NCI-H446 treated with DMSO at 0.1 percent for 48 hours (cell line): ENCODE measurements around the gene TCERG1L.

Experiments
- DNase-seq: peaks from one replicate; lab custom pipeline; 2025; lab: John Stamatoyannopoulos, UW

Gene TCERG1L

DNA sequence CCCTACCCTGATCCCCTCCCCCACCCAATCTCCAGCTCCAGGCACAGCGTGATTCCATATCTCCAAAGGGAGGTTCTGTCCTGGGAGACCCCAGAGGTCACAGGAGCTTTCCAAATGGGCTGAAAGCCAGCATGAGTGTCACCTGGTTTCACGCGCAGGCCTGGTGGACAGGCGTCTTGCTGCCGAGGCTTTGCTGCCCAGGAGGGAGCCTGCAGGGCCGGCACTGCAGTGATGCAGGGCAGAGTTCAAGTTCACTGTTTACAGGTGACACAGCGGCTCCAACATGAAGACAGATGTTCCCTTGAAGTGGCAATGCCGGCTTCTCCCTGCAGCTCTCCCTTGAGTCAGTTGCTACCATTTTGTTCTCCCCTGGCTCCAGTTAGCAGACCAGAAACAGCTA is 104.3 kb downstream of the TCERG1L start:
- DNase-seq: no peak

DNA sequence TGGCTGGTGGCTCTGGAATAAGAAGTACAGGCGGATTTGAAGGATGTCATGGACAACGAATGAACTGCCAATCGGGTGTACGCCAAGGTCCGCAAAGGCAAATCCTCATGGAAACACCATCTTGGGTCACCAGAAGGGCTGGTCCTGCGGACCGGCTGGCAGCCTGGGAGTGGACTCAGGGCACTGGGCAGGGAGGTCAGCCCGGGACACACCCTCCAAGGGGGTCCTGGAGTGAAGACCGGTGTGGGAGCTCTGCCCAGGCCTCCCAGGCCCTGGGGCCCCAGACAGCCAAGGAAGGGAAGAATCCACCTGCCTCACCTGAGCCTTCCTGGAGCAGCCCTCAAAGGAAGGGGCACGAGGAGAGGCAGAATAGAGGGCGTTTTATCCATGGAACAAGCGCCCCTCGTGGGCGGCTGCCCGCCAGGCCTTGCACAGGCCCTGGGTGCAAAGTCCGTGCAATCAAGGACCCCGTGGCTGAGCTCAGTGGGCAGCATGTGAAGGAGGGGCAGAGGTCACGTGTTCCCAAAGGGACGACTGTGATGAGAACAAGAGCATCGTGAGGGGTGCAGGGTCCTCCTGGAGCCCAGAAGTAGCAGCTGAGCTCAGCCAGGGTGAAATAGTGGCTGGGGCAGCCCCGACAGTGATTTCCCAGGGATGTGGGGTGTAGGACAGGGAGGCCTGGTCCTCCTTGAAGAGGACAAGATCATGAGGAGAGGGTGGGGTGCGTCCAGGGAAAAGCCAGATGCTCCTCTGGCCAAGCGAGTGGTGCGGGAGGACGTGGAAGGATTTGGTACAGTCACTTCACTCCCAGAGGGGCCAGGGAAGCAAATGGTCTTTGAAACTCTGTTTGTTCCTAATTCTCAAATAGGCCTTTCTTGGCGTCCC is 105.2 kb downstream of the TCERG1L start:
- no peak for DNase-seq

DNA sequence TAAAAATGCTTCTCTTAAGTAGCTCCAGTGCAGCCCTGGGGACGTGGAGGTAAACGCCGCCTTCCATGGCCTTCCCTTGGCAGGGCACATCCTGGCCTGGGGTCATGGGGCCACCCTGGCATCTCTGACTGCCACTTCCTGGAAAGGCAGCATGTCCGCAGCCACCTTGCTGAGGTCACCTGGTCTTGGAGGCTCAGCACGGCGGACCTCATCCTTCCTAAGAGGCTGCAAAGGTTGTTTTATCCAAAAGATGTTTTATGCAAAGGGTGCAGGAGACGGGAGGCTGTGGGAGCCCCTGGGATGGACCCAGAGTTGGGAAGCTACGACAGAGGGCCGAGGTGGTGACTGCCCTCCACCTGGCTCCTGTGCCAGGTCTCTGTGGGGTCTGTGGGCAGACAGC is 106.0 kb downstream of the TCERG1L start:
- DNase-seq: no peak

DNA sequence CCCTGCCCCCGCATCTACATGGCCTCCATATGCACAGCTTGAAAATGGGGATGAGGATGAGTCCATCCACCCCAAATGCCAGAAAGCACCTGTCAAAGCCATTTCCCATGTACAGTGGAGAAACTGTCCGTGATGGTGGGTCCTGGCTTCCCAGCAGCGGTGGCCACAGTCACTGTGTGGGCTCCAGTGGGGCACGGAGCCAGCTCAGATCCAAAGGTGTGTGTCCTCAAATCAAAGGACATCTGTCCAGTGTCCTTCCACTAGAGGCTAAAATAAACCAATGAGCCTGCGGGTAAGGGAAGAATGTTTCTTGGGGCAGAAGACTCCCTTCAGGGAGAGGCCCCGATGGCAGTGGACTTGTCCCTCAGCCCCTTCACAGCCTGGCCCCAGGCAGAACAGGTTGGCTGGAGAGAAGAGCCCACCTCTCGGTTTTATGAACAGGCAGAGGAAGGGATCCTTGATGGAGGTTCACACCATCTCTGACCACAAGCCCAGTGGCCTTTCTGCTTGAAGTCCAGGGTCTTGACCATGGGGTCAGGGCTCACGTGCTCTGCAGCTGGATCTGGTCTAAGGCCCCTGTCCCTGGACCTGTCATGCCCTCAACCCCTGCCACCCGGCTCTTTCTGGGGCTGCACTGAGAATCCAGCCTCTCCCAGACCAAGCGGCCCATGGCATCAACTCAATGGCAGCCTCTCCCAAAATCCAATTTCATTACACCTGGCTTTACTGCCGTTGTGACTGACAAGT is 106.9 kb downstream of the TCERG1L start:
- no peak for DNase-seq

DNA sequence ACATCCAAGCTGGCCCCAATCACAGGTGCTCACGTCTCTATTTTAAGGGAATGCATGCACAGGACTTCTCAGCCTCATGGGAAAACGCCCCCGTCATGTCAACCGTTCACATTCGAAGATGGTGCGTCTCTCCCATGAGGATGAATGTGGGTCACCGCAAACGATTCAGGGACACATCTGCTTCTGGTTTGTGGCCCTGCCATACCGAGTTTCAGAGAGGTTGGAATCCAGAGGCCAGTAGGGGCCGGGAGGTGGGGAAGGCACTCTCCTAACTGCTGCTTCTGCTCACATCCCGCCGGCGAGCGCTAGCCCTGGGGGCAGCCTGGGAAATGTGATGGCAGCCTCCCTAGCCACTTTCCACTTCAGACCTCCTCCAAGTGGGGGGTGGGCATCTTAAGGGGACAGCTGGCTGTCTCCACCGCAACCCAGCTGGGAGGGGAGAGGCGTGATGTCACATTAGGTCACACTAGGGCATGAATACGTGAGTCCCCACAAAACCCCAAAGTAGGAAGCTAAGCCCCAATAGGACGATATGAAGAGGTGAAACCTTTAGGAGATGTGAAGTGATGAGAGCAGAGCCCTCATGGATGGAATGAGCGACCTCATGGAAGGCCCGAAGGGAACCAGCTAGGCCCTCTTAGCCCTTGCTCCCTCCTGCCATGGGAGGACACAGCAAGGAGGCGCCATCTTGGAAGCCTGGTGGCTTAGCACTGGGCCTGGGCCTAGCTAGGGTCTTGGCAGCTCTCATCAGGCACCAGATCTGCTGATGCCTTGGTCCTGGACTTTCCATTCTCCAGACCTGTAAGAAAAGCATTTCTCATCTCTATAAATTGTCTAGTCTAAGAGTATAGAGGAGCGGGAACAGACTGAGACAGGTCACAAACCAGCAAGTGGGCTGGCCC is 107.8 kb downstream of the TCERG1L start:
- DNase-seq: no peak

DNA sequence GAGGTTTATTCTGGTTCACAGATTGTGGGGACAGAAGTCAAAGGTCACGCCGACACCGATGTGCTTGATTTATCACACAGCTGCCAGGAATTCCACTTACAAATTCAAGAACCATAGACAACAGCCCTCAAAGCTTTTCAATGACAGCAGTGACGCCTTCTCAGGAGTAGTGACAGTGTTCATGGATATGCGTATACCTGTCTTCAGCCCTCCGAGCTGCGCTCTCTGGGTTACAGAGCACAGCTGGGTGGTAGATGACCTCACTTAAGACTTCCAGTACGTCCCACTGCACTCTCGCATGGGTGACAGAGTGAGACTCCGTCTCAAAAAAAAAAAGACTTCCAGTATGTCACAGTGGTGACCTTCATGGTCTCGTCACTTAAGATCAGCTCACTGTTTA is 108.5 kb downstream of the TCERG1L start:
- no peak for DNase-seq

DNA sequence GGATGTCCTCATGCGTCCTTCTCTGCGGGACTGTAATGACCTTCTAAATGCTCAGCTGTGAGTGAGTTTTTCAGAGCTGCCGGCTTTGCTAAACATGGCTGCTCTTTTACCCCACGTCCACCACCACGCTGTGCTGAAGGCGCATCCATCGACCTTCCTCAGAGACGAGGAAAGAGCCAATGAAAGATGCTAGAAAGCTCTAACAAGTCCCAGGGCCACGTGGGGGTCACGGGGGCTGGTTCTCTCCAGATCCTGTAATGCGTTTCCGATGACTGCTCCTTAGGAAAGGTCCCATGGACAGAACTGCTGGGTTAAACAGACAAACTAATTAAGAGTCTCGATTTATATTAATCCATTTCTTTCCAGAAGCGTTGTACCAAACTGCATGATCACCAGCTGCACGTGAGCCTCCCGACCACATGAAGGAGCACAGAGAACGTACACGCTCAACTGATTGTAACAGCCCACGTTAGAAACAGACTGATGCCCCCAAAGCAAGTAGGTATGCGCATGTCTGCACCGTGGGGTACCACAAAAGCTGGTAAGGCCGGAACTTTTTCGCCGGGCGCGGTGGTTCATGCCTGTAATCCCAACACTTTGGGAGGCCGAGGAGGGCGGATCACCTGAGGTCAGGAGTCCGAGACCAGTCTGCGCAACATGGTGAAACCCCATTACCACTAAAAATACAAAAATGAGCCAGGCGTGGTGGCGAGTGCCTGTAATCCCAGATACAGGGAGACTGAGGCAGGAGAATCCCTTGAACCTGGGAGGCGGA is 109.6 kb downstream of the TCERG1L start:
- DNase-seq: no peak

DNA sequence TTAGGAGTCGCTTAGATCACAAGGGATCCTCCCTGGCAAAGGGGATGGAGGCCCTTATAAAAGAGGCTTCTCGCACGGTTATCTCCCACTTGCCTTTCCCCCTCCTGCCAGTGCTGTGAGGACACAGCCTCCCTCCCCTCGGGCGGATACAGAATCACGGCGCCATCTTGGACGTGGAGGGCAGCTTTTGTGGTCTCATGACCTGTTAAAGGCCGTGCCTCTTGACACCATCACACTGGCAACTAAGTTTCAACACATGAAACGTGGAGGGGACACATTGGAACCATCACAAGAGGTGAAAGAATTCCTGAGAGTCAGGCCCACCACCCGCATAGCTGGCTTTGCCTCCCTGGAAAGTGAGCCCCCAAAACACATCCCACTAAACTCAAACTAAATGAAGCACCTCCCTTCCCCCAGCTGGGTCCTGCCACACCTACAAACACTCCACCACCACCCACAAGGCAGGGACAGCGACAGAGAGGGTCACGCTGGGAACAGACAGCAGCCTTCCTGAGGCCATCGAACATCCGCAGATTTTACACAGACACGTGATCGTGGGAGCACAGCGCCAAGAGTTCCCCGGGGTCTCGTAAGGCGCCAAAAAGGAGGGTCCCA is 110.6 kb downstream of the TCERG1L start:
- DNase-seq: no peak

DNA sequence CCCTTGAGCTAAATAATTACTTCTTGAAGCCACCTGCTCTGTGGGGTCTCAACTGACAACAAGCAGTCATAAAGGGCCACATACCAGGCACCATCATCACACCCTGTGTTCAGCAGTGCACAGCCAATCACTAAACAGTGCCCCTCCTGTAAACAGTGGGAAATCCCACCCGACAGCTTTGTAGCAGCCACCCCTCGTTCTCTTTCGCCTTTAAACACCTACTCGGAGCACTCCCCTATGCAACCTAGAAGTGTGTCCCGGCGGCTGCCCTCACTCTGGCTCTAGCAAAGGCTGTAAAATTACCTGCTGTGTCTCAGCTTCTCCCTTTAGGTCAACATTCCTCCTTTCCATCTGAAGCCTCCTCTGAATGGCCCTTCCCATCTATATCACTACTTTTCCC is 111.9 kb downstream of the TCERG1L start:
- DNase-seq: no peak

DNA sequence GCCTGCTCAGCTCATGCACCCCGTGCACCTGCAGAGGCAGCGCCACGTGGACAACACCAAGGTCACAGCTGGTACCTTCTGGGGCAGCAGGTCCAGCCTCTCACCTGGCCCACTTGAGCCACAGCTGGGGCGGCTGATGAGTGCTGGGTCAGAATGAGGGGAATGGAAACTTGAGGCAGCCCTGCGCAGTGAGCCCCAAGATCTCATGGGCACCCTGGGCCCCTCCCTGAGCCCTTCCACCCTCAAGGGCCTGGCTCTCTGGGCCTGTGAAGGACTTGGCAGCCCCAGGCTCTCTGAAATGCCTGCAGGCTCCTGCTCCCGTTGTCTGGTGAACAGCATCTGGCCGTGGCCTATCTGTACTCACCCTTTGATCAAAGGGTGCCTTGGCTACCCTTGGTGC is 112.7 kb downstream of the TCERG1L start:
- no peak for DNase-seq

DNA sequence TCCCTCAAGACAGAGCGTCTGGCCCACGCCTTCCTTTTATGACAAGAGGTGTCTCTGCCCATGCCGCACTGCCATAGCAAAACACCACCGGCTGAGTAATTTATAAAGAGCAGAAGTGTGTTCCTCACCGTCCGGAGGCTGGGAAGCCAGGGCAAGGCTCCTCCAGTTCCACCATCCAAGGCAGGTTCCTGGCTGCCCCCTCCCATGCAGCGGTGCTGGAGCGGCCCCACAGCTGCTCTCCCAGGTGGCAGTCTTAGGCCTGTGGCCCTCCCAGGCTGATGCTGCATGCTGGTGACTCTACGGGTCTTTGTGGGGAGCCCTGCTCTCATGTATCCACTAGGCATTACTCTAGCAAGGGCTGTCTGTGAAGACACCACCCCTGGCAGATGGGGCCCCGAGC is 113.1 kb downstream of the TCERG1L start:
- no peak for DNase-seq

DNA sequence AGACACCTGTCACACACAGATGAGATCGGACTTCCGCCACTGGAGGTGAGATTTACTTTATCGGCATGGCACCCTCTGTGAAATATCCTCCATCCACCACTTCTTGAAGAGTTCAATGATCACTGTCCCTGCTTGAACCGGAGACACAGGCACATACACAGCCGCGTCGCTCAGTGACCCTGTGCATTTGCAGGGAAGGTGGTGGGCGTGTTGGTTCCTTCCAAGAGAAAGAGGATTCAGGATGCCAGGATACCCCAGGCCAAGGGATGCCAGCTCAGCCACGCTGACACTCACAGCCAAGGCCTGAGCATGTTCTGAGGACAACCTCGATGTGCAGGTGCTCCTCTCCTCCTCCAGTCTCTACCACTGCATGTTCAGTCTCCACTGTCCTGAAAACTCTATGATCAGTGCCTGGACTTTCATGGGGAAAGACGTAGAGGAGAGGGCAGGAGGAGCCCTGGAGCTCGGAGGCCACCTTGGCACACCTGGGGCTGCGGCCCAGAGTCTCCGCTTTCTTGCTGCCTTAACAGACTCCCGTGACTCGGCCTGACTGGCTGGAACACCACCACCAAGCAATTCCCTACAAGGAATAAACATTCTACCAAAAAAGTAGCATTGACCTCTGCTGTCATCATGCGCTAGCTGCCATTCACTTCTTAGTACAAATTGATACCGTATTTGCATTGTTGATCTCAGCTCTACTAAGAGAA is 115.2 kb downstream of the TCERG1L start:
- no peak for DNase-seq

DNA sequence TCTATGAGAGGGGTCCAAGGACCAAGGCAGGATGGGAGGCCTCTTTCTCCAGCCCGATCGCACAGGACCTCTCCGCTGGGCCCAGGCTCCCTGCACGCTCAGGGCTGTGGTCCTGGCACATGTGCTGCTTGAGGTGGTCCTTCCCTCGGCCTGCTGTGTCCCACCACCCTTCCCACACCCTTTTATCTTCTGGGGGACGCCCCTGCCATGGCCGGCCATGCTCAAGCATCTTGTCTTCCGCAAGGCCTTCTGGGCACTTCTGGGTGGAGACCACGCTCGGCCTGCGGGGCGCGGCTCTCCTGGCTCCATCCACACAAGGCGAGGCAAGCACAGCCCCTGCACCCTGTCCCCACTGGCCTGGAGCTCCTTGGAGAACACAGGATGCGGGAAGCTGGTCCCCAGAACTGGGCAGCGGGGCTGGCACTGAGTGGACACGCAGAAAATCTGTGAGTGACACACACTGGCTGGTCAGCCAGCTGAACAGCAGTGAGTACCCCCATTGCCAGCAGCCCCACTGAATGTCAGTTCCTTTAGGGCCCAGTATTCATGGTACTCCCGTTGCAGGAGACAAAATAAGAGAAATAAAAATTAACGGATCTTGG is 115.9 kb downstream of the TCERG1L start:
- no peak for DNase-seq

DNA sequence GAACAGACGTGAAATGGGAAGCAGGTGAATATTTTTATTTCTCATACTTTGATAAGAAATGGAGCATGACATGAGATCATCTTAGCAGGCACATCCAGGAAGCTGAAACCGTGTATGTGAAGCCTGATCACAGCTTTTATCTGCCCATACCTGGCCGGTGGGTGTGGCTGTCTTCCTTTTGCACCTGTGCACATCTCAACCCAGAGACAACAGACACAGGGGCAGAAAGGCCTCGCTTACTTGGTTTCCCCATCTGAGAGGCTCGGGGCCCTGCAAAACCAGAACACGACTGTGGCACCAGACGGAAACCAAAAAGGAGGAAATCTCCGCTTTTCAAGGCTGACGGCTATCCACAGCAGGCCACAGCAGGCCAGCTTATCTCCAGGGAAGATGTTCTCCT is 116.4 kb downstream of the TCERG1L start:
- DNase-seq: no peak

DNA sequence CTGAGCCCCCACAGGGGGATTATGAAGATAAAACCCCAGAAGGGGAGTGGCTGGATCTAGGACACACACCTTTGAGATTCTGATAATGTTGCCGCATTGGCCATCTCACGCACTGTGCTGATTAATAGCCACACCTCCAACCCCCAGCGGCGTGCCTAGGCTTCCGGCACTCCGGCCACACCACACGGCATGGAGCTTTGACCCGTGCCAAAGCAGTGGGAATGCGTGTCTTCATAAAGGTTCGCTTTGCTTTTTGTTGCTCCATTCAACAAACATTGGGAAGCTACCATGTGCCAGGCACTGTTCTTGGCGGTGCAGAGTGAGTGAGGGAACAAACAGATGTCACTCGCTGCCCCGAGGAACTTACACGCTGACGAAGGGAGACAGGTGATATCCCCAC is 117.6 kb downstream of the TCERG1L start:
- no peak for DNase-seq

DNA sequence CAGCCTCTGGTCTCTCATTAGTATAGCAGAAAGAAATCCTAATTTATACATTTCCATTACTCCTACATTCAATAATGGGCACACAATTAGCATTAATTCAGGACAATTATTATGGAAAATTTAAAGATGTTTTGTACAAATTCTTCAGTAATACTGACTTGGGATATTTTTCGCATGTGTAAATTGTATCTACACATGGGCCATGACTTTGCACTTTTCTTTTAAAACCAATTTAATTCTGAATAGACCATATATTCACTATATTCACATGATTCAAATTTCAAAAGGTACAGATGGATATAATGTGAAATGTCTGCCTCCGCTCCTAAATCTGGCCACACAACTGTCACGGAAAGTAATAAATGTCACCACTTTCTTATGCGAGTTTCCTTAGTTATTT is 123.0 kb downstream of the TCERG1L start:
- DNase-seq: no peak

DNA sequence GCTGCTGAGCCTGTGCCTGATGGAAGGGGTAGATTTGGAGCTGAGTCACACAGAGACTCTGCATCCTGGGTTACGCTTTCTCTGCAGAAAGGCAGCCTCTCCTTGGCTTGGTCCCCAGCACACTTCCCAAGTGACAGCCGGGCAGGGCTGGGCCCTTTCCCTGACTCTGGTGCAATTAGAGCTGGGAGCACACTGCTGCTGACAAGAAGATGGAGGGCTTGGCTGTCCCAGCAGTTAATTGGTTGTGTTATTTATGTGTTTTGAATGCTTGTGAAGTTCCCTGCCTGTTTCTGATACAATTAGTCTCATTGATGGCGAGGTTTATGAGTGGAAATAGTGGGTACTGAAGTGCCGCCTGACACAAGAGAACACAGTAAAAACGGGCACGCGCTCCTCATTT is 123.6 kb downstream of the TCERG1L start:
- no peak for DNase-seq

DNA sequence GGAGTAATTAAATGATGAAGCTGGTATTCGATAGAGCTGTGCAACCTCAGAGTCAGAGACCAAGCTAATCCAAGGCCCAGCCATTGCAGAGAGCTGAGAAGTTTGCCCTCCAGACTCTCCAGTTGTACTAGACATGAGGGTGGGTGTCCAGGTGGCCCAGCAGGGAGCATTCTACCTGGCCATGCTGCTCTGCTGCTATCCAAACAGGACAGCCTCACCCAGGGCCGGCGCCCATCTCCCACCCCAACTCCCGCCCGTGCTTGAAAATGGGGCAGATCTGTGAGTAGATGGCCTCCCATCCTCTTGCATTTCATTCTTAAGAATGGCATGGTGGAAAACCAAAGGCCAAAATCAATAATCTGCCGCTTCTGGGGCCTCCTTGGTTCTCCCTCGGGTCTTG is 124.2 kb downstream of the TCERG1L start:
- DNase-seq: no peak

DNA sequence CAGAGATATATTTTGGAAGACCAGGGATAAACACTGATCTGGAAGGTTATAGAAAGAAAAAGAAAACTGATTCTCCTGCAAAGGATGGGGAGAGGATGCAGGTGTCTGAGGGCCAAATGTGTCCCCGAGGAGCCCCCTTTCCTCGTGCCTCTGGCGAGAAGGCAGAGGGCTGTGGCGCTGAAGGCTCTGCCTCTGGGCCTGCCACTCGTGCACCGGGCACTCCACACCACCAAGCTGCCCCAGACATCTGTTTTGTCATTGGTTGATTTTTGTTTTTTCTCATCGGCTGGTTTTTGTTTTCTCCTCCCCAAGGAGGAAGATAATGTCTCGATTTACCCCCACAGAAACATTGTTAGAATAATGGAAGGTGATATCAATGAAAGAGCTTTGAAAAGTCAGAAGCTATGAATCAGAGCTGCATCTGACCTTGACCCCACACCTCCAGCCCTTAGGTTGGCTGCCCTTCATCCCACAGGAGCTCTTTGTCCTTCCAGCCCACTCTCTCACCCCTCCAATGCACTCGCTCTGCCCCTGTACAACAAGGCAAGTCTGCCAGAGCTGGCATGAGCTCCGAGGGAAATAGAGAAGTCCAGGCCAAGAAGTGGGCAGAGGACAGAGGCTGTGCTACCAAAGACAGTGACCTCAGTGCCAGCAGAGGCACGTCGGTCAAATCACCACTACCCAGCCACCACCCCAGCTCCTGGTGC is 124.8 kb downstream of the TCERG1L start:
- no peak for DNase-seq

DNA sequence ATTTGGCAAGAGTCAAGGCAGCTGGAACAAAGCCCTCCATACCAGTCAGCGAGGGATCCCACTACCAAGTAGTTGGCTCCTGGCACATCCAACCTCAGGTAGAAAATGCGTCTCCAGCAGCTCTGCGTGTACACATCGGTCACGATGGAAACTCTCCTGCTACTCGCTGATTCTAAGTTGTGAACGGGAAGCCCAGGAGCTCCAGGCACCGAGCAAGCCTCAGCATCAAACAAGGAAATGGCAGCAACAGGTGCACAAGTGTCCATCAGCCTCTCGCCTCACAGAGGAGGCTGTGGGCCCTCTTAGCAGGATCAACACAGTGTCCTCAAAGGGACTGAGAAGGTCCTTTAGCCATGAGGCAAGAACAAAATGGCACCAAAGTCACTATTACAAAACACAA is 127.0 kb downstream of the TCERG1L start:
- DNase-seq: no peak
